UCSD-AML1 (cell line): Measurements from ENCODE around the gene SPEG.
"Not testable (repeated sequence)": the region's sequence is repeated elsewhere in the genome, so short reads cannot be mapped to it uniquely, and the experiment has no call there.

Experiments used
- DNase-seq: peaks from one replicate; lab custom pipeline; 2025; ENCODE audit not compliant: unreplicated experiment; lab: John Stamatoyannopoulos, UW

SPEG gene

GRCh38 chr2:219404291-219404910, 30.2 kb upstream of the SPEG start:
- no peak for DNase-seq

- no peak for DNase-seq
Measured at GRCh38 chr2:219404954-219405353, 29.7 kb upstream of the SPEG start.

GRCh38 chr2:219405451-219405850, 29.2 kb upstream of the SPEG start:
- no peak for DNase-seq

- no peak for DNase-seq
Measured at GRCh38 chr2:219405958-219406860, 28.4 kb upstream of the SPEG start.

GRCh38 chr2:219406861-219407230, 27.8 kb upstream of the SPEG start:
- DNase-seq: no peak

GRCh38 chr2:219407343-219407742, 27.3 kb upstream of the SPEG start:
- not testable (repeated sequence) for DNase-seq

- DNase-seq: no peak
Measured at GRCh38 chr2:219408204-219408603, 26.4 kb upstream of the SPEG start.

- DNase-seq: no peak
Measured at GRCh38 chr2:219408631-219409030, 26.0 kb upstream of the SPEG start.

GRCh38 chr2:219409619-219410018, 25.0 kb upstream of the SPEG start:
- DNase-seq: no peak

GRCh38 chr2:219410390-219410789, 24.3 kb upstream of the SPEG start:
- DNase-seq: no peak

- DNase-seq: no peak
Measured at GRCh38 chr2:219414857-219415256, 19.8 kb upstream of the SPEG start.

GRCh38 chr2:219415580-219416234, 18.9 kb upstream of the SPEG start:
- no peak for DNase-seq

GRCh38 chr2:219416235-219416602, 18.4 kb upstream of the SPEG start:
- DNase-seq: no peak

GRCh38 chr2:219416938-219417337, 17.7 kb upstream of the SPEG start:
- no peak for DNase-seq

- no peak for DNase-seq
Measured at GRCh38 chr2:219417374-219417773, 17.3 kb upstream of the SPEG start.

GRCh38 chr2:219418155-219419011, 16.3 kb upstream of the SPEG start, which contains the start of gene DES:
Gene DES (plus strand): TSS chr2:219418377. CDS start chr2:219418463, 86 bp downstream.
- DNase-seq: no peak

GRCh38 chr2:219419012-219419324, 15.7 kb upstream of the SPEG start:
- DNase-seq: no peak

GRCh38 chr2:219419331-219420197, 15.1 kb upstream of the SPEG start:
- no peak for DNase-seq

GRCh38 chr2:219420687-219421086, 14.0 kb upstream of the SPEG start:
- no peak for DNase-seq

- no peak for DNase-seq
Measured at GRCh38 chr2:219421323-219421722, 13.3 kb upstream of the SPEG start.
